ENCODE data around the gene RAB9B. TPM values are rescaled to one million over a fixed set of nuclear protein-coding genes. Genes with fewer than 3 reads are reported as not detected.

RAB9B gene
- polyA plus RNA-seq, 1 donor from 2014 or later = 50.6 TPM

DNA sequence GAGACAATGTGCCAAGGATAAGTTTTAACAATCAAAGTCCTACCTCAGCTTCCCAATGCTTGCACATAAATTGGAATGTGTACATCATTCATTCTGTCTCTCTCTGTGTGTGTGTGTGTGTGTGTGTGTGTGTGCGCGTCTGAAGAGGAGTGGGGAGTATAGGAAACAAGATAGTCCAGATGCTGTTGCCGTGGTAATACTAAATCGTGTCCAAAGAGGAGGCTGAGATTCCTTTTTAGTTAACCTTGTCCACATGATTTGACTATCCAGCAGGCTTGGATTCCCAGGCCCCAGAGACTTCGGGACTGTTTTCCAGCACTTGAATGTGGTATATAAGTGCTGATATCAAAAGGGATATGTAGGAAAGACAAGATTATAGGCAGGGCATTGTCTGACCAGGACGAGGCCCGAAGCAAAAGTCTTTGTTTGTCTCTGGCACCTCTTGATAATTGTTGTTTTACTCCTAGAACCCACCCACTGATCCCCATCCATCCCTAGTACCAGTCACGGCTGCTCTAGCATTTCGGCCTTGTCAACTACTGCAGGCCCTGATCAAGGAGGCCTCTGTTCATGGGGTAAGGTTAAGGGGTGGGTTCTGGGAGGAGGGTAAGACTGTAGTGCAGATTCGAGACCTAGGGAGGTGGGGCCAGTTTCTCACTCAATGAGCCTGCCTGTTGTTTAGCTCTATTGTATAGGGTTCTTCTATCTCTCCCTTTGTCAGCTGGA is 51.6 kb downstream of the RAB9B start:
- no peak overlapping the region for H3K27ac ChIP-seq (ENCODE audit: low read length)
- no peak overlapping the region for H2AFZ ChIP-seq (ENCODE audit: low read depth, low read length)
- no peaks in the 10 kb centered on the region for H4K20me1 ChIP-seq (ENCODE audit: insufficient read depth)
- H3K79me2 ChIP-seq (replicated peaks; ENCODE audit: insufficient read depth, low read length) = no peaks in the 10 kb centered on the region
- no peaks in the 10 kb centered on the region for H3K9me2 ChIP-seq (ENCODE audit: insufficient read depth, low read length)
- H3K4me3 ChIP-seq (ENCODE audit: low read length) = no peak overlapping the region
- H3F3A ChIP-seq (ENCODE audit: insufficient read depth, low read length, poor library complexity, severe bottlenecking) = no peaks in the 10 kb centered on the region
- H3K36me3 ChIP-seq (ENCODE audit: insufficient read depth, low read length) = no peaks in the 10 kb centered on the region
- no peak overlapping the region for H3K4me2 ChIP-seq (ENCODE audit: low read length)
- no peak overlapping the region for H3K9ac ChIP-seq (ENCODE audit: low read length)
- H3K9me3 ChIP-seq (ENCODE audit: low read length) = no peaks in the 10 kb centered on the region
- TF ChIP-seq, protein P1, sequence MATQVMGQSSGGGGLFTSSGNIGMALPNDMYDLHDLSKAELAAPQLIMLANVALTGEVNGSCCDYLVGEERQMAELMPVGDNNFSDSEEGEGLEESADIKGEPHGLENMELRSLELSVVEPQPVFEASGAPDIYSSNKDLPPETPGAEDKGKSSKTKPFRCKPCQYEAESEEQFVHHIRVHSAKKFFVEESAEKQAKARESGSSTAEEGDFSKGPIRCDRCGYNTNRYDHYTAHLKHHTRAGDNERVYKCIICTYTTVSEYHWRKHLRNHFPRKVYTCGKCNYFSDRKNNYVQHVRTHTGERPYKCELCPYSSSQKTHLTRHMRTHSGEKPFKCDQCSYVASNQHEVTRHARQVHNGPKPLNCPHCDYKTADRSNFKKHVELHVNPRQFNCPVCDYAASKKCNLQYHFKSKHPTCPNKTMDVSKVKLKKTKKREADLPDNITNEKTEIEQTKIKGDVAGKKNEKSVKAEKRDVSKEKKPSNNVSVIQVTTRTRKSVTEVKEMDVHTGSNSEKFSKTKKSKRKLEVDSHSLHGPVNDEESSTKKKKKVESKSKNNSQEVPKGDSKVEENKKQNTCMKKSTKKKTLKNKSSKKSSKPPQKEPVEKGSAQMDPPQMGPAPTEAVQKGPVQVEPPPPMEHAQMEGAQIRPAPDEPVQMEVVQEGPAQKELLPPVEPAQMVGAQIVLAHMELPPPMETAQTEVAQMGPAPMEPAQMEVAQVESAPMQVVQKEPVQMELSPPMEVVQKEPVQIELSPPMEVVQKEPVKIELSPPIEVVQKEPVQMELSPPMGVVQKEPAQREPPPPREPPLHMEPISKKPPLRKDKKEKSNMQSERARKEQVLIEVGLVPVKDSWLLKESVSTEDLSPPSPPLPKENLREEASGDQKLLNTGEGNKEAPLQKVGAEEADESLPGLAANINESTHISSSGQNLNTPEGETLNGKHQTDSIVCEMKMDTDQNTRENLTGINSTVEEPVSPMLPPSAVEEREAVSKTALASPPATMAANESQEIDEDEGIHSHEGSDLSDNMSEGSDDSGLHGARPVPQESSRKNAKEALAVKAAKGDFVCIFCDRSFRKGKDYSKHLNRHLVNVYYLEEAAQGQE (IDR thresholded peaks at IDR 0.05; ENCODE audit: borderline replicate concordance) = no peak
- TF ChIP-seq EP300 (conservative IDR thresholded peaks at IDR 0.05; ENCODE audit: poor library complexity, severe bottlenecking) (no peak), EZH2 (IDR thresholded peaks at IDR 0.05; ENCODE audit: borderline replicate concordance, insufficient read depth, low read length, poor library complexity, severe bottlenecking) (no peak), POLR2AphosphoS5 (IDR thresholded peaks at IDR 0.05) (no peak), SMC3 (conservative IDR thresholded peaks at IDR 0.05; ENCODE audit: poor library complexity) (no peak), MXI1 (conservative IDR thresholded peaks at IDR 0.05; ENCODE audit: poor library complexity, severe bottlenecking) (no peak), RAD21 (conservative IDR thresholded peaks at IDR 0.05) (no peak), TAF1 (IDR thresholded peaks at IDR 0.05; ENCODE audit: low read depth) (no peak)
- TF ChIP-seq, protein P2, sequence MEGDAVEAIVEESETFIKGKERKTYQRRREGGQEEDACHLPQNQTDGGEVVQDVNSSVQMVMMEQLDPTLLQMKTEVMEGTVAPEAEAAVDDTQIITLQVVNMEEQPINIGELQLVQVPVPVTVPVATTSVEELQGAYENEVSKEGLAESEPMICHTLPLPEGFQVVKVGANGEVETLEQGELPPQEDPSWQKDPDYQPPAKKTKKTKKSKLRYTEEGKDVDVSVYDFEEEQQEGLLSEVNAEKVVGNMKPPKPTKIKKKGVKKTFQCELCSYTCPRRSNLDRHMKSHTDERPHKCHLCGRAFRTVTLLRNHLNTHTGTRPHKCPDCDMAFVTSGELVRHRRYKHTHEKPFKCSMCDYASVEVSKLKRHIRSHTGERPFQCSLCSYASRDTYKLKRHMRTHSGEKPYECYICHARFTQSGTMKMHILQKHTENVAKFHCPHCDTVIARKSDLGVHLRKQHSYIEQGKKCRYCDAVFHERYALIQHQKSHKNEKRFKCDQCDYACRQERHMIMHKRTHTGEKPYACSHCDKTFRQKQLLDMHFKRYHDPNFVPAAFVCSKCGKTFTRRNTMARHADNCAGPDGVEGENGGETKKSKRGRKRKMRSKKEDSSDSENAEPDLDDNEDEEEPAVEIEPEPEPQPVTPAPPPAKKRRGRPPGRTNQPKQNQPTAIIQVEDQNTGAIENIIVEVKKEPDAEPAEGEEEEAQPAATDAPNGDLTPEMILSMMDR (IDR thresholded peaks at IDR 0.05; ENCODE audit: poor library complexity, severe bottlenecking) = no peak
- H3K27me3 ChIP-seq (ENCODE audit: insufficient read depth, low read depth, low read length) = no peaks in the 10 kb centered on the region

DNA sequence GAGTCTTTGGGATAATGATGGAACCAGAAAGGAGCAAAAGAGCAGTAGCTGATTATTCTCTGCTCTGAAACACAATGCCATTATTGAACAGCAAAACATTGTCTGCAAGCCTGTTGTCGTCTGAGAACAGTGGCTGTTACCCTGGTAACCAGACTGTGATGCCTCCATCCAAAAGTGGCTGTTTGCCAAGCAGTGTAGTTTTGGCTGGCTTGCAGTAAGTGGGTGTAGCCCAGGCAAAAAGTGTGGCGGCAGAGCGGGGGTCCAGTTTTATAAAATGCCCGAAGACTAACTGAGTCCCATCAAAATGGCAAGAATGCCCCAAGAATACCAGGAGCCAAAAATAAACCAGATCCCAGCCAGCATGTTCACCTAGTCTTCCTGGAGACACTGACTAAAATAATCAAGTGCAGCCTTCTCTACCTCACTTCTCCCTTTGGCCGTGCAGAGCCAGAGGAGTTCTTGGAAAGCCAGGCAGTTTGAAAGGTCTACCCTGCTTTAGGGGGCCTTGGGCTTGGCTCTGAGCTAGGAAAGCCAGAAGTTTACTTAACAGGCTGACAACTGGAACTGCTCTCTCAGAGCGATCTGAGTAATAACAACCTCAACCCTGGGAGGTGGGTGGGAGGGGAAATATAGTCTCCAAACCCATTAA is 52.8 kb downstream of the RAB9B start:
- no peaks in the 10 kb centered on the region for H3K27me3 ChIP-seq (ENCODE audit: insufficient read depth, low read depth, low read length)
- no peak overlapping the region for H3K9ac ChIP-seq (ENCODE audit: low read length)
- no peak overlapping the region for H3K27ac ChIP-seq (ENCODE audit: low read length)
- TF ChIP-seq MXI1 (conservative IDR thresholded peaks at IDR 0.05; ENCODE audit: poor library complexity, severe bottlenecking) = no peak
- no peak for TF ChIP-seq EP300 (conservative IDR thresholded peaks at IDR 0.05; ENCODE audit: poor library complexity, severe bottlenecking)
- TF ChIP-seq, protein P2 (IDR thresholded peaks at IDR 0.05; ENCODE audit: poor library complexity, severe bottlenecking) = no peak
- TF ChIP-seq, protein P1 (IDR thresholded peaks at IDR 0.05; ENCODE audit: borderline replicate concordance) = no peak
- TF ChIP-seq TAF1 (IDR thresholded peaks at IDR 0.05; ENCODE audit: low read depth) = no peak
- no peak for TF ChIP-seq EZH2 (IDR thresholded peaks at IDR 0.05; ENCODE audit: borderline replicate concordance, insufficient read depth, low read length, poor library complexity, severe bottlenecking)
- no peak for TF ChIP-seq RAD21 (conservative IDR thresholded peaks at IDR 0.05)
- TF ChIP-seq POLR2AphosphoS5 (IDR thresholded peaks at IDR 0.05) = no peak
- no peak for TF ChIP-seq SMC3 (conservative IDR thresholded peaks at IDR 0.05; ENCODE audit: poor library complexity)
- no peaks in the 10 kb centered on the region for H3K79me2 ChIP-seq (replicated peaks; ENCODE audit: insufficient read depth, low read length)
- H2AFZ ChIP-seq (ENCODE audit: low read depth, low read length) = no peak overlapping the region
- H3K36me3 ChIP-seq (ENCODE audit: insufficient read depth, low read length) = no peaks in the 10 kb centered on the region
- H3K9me2 ChIP-seq (ENCODE audit: insufficient read depth, low read length) = no peaks in the 10 kb centered on the region
- no peaks in the 10 kb centered on the region for H4K20me1 ChIP-seq (ENCODE audit: insufficient read depth)
- H3K4me2 ChIP-seq (ENCODE audit: low read length) = no peak overlapping the region
- no peaks in the 10 kb centered on the region for H3K9me3 ChIP-seq (ENCODE audit: low read length)
- no peak overlapping the region for H3K4me3 ChIP-seq (ENCODE audit: low read length)
- no peaks in the 10 kb centered on the region for H3F3A ChIP-seq (ENCODE audit: insufficient read depth, low read length, poor library complexity, severe bottlenecking)
